GM19023 (cell line): ENCODE results near the gene ZNF440.
"Not testable (repeated sequence)": the region's sequence is repeated elsewhere in the genome, so short reads cannot be mapped to it uniquely, and the experiment has no call there.

ENCODE experiments used
- ATAC-seq: cut with Tn5 transposase; IDR thresholded peaks from one replicate; pipeline ENCODE4 v1.9.1; 2021; ENCODE audit warnings: mild to moderate bottlenecking, moderate library complexity; ENCODE audit not compliant: unreplicated experiment

The ZNF440 gene

GRCh38 chr19:11814029-11814699 is at the start of gene ZNF440:
Gene ZNF440 (plus strand): TSS chr19:11814273. CDS start chr19:11814448, 175 bp downstream.
- ATAC-seq = peak; percentile 98

DNA sequence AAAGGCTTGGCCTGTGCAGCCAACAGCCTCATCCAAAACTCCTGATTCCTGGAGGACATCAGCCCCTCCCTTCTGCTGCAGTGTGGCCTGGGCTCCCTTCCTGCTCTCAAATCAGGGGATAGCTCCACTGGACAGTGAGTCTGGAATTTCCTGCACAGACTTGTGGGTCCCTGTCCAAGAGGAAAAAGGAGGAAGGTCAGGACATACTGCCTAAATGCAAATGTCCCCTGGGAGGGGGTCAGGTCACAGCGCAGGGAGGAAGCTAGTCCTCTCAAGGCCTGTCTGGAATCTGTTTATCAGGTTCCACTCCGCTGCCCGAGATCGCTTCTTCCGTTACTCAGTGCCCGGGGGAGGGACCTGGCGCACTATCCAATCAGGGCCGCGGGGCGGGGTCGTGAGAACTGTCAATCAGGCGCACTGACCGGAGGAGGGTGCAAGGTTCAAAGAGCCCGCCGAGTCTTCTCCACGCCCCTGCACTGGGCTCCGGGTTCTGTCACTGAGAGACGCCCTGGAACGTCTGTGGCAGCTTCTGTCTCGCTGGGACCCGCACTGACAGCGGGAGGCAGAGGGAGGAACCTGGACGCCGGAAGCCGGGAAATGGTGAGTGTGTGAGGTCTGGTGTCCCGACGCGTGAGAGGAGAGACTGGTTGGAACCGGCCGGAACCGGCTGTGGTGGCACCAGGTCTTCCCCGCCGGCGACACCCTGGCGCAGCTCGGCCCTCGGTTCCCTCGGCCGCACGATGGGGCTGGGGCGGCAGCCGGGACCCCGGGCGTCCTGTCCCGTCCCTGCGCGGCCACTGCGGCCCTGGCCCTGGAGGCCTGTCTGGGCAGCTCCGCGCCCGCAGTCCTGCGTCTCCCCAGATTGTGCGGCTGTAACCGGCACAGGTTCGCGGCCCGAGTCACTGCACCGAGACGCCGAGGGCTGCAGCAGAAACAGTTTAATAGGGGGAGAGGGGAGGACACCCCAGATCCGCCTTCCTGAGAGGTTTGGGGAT is 47.2 kb upstream of the ZNF440 start, which contains the start of gene ZNF441:
Gene ZNF441 (plus strand): TSS at position 404 of the 995 bp plus-strand sequence. CDS start 194 bp downstream, at position 598.
- ATAC-seq = peak; percentile 99

DNA sequence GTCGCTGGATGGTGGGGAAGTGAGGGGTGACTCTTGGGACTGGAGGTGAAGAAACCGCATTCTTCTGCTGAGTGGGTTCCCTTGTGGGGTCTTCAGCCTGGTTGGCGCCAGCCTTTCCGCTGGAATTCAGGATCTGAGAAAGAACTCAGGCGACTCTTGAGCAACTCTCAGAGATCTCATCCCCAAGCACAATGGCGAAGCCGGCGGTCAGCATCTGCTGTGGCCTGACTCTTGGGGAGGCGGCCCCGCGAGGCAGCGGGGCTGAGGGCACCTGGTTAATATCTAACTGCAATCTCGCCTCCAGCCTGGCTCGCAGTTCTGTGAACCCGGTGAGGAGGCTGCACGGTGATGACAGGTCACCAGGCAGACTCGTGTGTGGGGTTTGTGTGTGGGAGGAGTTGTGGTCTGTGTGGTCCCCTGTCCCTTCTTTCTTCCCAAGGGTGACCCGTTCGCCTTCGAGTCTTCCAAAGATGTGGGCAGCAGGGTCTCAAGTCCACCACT is 46.4 kb upstream of the ZNF440 start:
- peak; percentile 17 for ATAC-seq

GRCh38 chr19:11769995-11770394 is 44.1 kb upstream of the ZNF440 start:
- no peak for ATAC-seq

- not testable (repeated sequence) for ATAC-seq
Observed at GRCh38 chr19:11771520-11771919, 42.6 kb upstream of the ZNF440 start.

DNA sequence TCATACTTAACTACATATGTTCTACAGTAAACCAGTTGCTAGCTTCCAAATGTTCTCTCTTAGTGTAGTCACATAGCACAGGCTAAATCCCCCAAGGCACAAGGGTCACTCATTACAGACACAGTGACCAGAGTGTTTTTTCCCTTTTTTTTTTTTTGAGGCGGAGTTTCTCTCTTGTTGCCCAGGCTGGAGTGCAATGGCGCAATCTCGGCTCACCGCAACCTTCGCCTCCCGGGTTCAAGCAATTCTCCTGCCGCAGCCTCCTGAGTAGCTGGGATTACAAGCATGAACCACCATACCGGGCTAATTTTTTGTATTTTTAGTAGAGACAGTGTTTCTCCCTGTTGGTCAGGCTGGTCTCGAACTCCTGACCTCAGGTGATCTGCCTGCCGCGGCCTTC is 37.4 kb upstream of the ZNF440 start:
- ATAC-seq = not testable (repeated sequence)

DNA sequence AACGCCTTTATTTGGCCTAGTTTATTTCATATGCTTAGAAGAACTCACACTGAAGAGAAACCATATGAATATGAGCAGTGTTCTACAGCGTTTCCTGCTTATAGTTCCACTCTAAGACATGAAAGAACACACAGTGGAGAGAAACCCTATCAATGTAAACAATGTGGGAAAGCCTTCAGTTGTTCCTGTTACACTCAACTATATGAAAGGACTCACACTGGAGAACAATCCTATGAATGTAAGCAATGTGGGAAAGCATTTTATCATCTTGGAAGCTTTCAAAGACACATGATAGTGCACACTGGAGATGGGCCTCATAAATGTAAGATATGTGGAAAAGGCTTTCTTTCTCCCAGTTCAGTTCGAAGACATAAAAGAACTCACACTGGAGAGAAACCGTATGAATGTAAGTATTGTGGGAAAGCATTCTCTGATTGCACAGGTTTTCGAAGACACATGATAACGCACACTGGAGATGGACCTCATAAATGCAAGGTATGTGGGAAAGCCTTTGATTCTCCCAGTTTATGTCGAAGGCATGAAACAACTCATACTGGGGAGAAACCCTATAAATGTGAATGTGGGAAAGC is 33.5 kb upstream of the ZNF440 start:
- ATAC-seq = no peak

DNA sequence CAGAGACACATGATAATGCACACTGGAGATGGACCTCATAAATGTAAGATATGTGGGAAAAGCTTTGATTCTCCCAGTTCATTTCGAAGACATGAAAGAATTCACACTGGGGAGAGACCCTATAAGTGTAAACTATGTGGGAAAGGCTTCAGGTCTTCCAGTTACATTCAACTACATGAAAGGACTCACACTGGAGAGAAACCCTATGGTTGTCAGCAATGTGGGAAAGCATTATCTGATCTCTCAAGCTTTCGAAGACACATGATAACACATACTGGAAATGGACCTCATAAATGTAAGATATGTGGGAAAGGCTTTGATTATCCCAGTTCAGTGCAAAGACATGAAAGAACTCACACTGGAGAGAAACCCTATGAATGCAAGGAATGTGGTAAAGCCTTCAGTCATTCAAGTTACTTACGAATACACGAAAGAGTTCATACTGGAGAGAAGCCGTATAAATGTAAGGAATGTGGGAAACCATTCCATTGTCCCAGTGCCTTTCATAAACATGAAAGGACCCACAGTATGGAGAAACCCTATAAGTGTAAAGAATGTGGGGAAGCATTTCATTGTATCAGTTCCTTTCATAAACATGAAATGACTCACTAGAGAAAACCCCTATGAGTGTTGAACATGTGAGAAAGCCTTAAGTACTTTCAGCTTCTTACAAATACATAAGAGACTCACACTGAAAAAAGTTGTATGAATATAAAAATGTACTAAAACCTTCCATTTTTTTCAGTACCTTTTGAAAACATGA is 32.6 kb upstream of the ZNF440 start:
- no peak for ATAC-seq

DNA sequence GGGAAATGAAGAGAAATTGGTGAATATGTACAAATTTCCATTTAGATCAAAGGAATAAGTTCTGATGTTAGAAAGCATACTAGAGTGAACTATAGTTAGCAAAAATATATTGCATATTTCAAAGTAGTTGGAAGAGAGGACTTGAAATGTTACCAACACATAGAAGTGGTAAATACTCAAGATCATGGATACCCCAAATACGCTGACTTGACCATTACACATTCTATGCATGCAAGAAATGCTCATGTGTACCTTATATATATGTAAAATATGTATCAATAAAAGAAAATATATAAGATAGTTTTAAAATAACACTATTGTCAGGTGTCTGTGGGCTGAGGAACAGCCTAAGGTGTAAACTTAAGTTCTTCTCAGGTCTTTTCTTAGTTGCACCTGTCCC is 30.3 kb upstream of the ZNF440 start:
- no peak for ATAC-seq

DNA sequence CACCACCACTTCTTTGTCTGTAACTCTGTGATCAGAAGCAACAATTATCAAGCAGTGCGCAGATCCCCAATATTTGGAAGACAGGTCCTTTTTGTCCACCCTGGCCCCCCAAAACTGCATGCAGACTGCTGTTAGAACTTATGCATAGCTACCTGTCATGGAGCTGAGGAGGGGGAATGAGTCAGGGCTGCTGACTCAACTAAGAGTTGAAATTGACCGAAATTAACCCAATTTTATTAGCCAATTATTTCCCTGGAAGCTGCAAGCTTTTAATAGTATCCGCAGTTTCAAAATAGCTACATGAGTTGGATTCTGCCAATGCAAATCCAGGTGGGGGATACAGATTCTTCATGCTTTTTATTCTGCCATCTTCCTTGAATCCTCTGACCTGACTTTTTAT is 29.7 kb upstream of the ZNF440 start:
- ATAC-seq = no peak

DNA sequence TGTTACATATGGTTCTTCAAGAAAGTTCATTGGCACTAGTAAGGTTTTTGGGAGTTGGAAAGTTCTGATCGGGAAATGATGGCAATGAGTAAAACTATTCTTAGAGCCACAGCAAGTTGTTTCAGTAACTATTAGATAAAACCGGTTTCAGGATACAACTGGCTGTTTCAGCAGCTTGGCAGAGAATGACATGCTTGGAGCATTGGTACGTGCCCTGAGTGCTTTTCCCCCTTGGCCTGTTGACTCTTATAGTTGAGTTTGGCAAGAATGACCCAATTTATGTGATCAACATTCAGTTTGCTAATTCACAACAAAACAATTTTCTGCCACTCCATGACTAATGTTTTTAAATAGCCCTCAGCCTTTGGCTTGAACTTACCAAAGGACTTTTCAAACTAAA is 26.5 kb upstream of the ZNF440 start:
- ATAC-seq = no peak

- ATAC-seq = no peak
Observed at GRCh38 chr19:11792942-11793341, 21.1 kb upstream of the ZNF440 start.

DNA sequence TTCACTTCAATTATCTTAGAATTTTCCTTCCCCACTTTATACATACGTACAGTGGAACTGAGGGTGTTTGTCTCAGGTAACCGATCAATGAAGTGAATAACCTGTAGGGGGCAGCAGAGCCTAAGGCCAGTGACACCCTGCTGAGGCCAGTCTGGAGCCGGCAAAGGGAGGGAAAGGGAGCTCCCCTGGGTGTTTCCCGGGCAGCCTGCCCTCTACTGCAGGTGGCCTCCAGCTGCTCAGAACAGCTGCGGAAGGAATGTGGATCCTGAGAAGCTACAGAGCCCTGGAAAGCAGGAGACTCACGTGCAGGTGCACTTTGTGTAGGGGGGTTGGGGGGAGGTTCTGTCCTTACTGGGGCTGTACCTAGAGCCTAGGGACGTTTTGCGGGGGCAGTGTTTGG is 16.6 kb upstream of the ZNF440 start:
- ATAC-seq = no peak

- peak; percentile 96 for ATAC-seq
Observed at GRCh38 chr19:11798391-11799330, 15.4 kb upstream of the ZNF440 start, which contains the start of gene ZNF491. Gene ZNF491 (plus strand): TSS chr19:11798523. CDS start chr19:11805954, 7,431 bp downstream.

GRCh38 chr19:11806354-11807098 is 7.5 kb upstream of the ZNF440 start:
- ATAC-seq = no peak

DNA sequence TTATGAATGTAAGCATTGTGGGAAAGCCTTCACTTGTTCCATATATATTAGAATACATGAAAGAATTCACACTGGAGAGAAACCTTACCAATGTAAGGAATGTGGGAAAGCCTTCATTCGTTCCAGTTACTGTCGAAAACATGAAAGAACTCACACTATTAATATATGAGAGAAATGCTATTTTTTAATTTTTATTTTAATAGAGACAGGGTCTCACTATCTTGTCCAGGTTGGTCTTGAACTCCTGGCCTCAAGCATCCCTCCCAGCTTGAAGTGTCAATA is 7.0 kb upstream of the ZNF440 start:
- no peak for ATAC-seq

DNA sequence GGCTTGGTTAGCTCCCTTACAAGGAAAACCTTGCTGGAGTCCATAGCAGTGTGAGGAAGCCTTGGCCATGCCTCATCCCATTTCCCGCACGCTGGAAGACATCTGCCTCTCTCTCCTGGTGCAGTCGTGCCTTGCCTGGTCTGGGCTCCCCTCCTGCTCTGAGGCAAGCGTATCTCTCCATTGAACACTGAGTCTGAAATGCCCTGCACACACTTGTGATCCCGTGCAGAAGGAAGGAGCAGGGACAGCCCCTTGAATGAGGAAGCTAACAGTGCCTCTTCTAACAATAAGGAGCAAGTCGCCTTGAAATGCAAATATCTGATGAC is 407 bp upstream of the ZNF440 start:
- peak; percentile 39 for ATAC-seq

- ATAC-seq = no peak
Observed at GRCh38 chr19:11814700-11815035, 595 bp downstream of the ZNF440 start.

GRCh38 chr19:11821474-11822109 is 7.5 kb downstream of the ZNF440 start:
- ATAC-seq = no peak
